Measurements from ENCODE around the gene TSPAN31.
A peak's percentile ranks its signal among the peaks of the same experiment; 100 is the strongest.

TSPAN31 gene

GRCh38 chr12:57735952-57736740, 8.7 kb upstream of the TSPAN31 start:
- no peak for DNase-seq (ENCODE audit: low read depth)

GRCh38 chr12:57736741-57737466, 7.9 kb upstream of the TSPAN31 start:
- DNase-seq (ENCODE audit: low read depth), result no peak

- no peak for DNase-seq (ENCODE audit: low read depth)
Measured at GRCh38 chr12:57737467-57738460, 7.1 kb upstream of the TSPAN31 start.

- DNase-seq (ENCODE audit: low read depth), result no peak
Measured at GRCh38 chr12:57738661-57739237, 6.1 kb upstream of the TSPAN31 start, which contains the start of gene AGAP2. Gene AGAP2 (minus strand): TSS chr12:57738742. CDS start chr12:57738246, 496 bp downstream.

- no peak for DNase-seq (ENCODE audit: low read depth)
Measured at GRCh38 chr12:57739387-57739786, 5.5 kb upstream of the TSPAN31 start.

- no peak for DNase-seq (ENCODE audit: low read depth)
Measured at GRCh38 chr12:57739914-57740538, 4.8 kb upstream of the TSPAN31 start.

GRCh38 chr12:57740656-57741412, 4.0 kb upstream of the TSPAN31 start:
- DNase-seq (ENCODE audit: low read depth), result no peak

GRCh38 chr12:57741413-57741789, 3.4 kb upstream of the TSPAN31 start:
- no peak for DNase-seq (ENCODE audit: low read depth)

- DNase-seq (ENCODE audit: low read depth), result no peak
Measured at GRCh38 chr12:57741844-57742738, 2.7 kb upstream of the TSPAN31 start.

- DNase-seq (ENCODE audit: low read depth), result no peak
Measured at GRCh38 chr12:57743769-57744168, 1.1 kb upstream of the TSPAN31 start.

- DNase-seq (ENCODE audit: low read depth), result no peak
Measured at GRCh38 chr12:57744194-57744776, 554 bp upstream of the TSPAN31 start.

GRCh38 chr12:57745485-57745881, 644 bp downstream of the TSPAN31 start:
- DNase-seq (ENCODE audit: low read depth), result no peak

GRCh38 chr12:57746025-57746424, 1.2 kb downstream of the TSPAN31 start:
- no peak for DNase-seq (ENCODE audit: low read depth)

GRCh38 chr12:57749061-57749460, 4.2 kb downstream of the TSPAN31 start:
- no peak for DNase-seq (ENCODE audit: low read depth)

GRCh38 chr12:57750561-57751431, 6.0 kb downstream of the TSPAN31 start:
- no peak for DNase-seq (ENCODE audit: low read depth)

- DNase-seq (ENCODE audit: low read depth), result no peak
Measured at GRCh38 chr12:57751432-57751787, 6.6 kb downstream of the TSPAN31 start.

GRCh38 chr12:57751788-57752667, 7.2 kb downstream of the TSPAN31 start, which contains the start of gene CDK4:
Gene CDK4 (minus strand): TSS chr12:57752310. CDS start chr12:57751717, 593 bp downstream.
- peak; percentile 98 for DNase-seq (ENCODE audit: low read depth)
